HG03342 (cell line): ENCODE data around the gene WDFY3.
"Not testable (repeated sequence)": the region's sequence is repeated elsewhere in the genome, so short reads cannot be mapped to it uniquely, and the experiment has no call there.

Experiments
- ATAC-seq: cut with Tn5 transposase; IDR thresholded peaks from one replicate; pipeline ENCODE4 v1.9.1; 2021; ENCODE audit warnings: mild to moderate bottlenecking, moderate library complexity; ENCODE audit not compliant: unreplicated experiment

The WDFY3 gene

GRCh38 chr4:84857296-84857695 lies 109.2 kb downstream of the WDFY3 start:
- ATAC-seq, result no peak

DNA sequence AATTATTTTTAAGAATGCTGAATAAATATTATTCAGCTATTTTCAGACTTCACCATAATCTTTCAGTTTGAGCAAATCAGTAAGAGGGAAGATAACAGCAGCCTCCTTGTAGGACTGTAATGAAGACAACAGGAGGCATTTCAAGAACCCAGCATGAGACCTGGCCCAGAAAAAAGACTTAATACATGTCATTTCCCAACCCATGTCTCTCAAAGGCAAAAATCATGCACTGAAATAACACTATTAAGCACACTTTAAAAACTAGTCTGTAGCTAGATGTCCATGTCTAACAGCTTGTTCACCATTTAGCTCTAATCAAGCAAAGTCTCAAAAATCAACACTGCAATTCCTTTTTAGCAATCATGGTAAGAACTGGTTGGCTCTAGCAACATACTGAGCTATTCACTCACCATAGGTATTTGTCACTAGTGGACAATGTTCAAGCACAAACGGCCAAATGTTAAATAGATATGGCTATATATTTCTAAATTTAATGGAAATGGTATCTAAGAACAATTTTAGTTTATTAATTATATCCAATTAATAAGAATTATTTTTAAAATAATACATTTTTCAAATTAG lies 109.9 kb downstream of the WDFY3 start:
- ATAC-seq, result no peak

- no peak for ATAC-seq
Measured at GRCh38 chr4:84855774-84856173, 110.7 kb downstream of the WDFY3 start.

GRCh38 chr4:84852081-84852480 lies 114.4 kb downstream of the WDFY3 start:
- no peak for ATAC-seq

- no peak for ATAC-seq
Measured at GRCh38 chr4:84849051-84849640, 117.3 kb downstream of the WDFY3 start.

DNA sequence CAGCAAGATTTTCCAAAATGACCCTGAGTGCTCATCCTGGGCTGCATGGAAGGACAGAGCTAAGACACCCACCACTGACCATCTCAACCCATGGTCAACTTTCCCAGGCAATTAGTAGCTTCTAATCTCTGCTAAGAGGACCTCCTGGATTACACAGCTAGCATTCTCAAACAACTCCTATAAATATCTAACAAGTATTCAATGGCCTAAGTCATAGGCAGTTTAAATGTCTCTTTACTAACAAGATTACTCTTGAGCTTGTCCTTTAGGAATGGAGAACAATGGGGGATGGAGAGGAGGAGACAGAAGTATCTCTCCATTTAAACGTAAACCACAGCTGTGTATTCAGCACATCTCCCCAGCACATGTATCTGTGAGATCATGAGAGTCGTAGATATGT lies 118.1 kb downstream of the WDFY3 start:
- no peak for ATAC-seq

DNA sequence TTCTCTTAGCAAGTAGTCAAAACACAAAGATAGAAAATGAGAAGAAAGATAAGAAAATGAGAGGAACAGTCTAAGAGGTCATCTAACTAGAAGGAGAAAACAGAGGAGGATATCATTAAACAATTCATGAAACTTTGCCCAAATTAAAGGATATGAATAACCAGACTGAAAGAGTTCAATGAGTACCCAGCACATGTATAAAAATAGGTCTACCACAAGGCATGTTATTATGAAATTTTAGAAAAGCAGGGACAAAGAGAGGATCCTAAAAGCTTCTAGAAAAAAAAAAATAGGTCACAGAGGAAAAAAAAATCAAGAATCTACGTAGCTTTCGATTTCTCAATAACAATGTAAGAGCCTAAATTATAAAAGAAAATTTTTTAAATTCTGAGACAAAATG lies 118.5 kb downstream of the WDFY3 start:
- no peak for ATAC-seq

DNA sequence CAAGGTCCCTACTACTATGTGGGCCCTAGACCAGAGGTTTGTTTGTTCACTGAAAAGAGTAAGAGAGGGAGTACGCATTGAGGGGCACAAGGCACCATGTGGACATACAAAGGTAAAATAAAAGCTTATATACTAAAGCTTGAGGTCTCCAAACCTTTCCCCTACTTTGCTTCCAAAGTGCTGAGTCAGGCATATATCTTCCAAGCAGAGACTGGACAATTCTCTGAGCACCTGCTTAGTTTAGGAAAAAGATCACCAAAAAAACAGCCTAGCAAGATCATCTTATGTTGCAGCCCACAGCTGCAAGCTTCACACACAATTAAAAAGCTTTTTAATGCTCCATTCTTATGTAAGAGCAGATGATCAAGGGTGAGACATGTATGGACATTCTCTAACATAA lies 119.5 kb downstream of the WDFY3 start:
- no peak for ATAC-seq

DNA sequence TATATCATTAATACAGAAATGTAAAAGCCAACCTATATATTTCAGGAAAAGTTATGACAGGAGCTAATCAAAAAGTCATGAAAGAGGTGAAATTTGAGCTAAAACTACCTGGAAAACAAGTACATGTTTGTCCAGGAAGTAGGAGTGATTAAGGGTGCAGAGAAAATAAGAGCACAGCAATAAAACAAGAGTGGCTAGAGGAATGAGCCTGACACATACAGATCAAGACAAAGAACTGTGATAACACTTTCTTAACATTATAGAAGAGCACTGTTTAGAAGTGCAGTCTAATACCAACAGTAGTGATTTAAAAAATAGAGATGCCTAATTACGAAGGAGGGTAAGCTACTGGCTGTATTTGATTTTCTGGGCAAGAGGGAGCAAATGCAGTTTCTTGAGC lies 125.1 kb downstream of the WDFY3 start:
- no peak for ATAC-seq

DNA sequence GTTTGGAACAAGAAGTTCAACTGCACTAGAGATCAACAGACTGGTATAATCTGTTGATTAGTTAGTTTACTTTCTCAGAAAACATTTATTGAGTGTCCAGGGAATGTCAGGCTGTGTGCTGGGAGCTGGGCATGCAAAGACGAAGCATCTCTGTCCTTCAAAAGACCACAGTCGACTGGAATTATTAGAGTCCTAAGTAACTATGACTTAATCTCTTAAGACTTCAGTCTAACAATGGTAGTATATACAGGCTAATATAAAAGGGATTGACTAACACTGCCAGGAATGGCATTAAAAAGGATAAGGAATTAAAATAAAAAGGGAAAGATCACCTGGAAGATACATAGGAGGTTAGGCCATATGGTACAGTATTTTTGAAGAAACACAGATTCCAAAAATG lies 128.7 kb downstream of the WDFY3 start:
- ATAC-seq, result no peak

GRCh38 chr4:84829633-84830032 lies 136.9 kb downstream of the WDFY3 start:
- ATAC-seq, result not testable (repeated sequence)

DNA sequence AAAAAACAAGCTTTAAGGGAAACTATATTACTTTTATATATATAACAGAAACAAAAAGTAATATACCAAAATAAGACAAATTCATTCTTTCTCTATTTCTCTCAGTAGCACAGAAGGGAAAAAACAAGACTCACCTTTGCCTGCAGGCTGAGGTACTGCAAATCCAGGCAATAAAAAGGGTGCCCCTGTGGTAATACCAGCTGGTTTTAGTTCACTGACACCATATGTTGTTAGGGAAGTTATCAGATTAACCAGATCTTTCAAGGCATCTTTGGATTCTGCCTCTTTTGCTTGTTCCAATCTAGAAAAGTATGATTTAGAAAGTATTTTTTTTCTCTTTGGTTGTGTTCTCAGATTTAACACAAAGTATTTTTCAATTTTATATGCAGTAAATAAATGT lies 139.8 kb downstream of the WDFY3 start:
- ATAC-seq, result no peak

DNA sequence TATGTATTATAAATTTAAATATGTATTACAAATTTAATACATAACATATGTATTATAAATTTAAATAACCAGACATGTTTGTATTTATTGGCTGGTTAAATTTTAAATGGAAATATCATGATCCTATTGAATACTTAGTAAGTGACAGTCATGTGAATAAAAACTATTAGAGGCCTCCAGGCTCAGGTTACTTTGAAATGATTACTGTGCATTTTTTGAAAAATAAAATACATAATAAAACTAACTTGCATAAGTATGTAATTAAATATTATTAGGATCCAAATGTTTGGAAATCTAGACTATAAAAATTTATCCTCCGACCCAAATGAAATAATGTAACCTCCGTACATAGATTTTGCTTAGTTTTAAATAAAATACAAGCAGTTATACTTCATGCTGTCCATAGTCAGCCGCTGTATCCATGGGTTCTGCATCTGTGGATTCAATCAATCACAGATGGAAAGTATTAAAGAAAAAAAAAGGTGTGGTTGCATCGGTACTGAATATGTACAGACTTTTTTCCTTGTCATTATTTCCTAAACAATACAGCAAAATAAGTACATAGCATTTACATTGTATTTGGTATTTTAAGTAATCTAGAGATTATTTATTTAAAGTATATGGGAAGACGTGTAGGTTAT lies 140.7 kb downstream of the WDFY3 start:
- ATAC-seq, result no peak

- no peak for ATAC-seq
Measured at GRCh38 chr4:84821064-84821463, 145.4 kb downstream of the WDFY3 start.

DNA sequence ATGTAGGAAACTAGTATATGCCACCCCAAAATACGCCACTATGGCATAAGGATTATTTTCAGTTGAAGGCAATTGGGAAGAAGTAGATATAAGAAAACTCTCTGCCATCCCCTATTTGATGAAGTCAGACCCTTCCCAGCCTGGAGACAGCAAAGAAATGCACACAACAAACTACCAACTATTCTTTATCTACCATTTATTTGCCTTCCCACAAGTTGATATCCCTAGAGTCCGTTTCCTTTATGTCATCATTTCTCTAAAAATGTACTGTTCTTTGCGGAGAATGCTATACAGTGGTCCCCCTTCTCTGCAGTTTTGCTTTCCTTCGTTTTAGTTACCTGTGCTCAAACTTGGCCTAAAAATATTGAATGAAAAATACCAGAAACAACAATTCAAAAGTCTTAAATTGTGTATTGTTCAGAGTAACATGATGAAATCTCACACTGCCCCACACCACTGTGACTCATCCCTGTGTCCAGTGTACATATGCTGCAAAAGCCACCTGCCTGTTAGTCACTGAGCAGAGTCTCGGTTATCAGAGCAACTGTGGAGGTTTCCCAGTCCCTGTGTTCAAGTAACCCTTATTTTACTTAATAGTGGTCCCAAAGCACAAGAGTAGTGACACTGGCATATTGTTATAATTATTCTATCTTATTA lies 152.3 kb downstream of the WDFY3 start:
- no peak for ATAC-seq

DNA sequence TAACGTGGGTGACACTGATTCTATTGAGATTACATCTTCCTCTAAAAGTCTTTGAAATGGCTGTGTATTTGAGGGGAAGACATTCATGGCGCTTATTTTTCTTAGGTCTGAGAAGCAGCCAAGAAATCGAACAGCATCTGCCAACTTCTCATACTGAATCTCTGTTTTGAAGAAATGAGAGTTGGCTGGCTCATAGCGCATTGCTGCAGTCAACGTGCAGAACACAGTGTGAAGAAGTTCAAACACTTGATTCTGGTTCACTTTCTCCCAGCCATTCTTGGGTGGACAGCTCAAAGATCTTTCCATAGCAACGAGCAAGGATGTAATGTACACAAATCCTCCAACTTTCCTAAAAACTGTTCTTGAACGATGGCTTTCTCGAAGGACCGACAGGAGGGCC lies 156.5 kb downstream of the WDFY3 start:
- ATAC-seq, result no peak

DNA sequence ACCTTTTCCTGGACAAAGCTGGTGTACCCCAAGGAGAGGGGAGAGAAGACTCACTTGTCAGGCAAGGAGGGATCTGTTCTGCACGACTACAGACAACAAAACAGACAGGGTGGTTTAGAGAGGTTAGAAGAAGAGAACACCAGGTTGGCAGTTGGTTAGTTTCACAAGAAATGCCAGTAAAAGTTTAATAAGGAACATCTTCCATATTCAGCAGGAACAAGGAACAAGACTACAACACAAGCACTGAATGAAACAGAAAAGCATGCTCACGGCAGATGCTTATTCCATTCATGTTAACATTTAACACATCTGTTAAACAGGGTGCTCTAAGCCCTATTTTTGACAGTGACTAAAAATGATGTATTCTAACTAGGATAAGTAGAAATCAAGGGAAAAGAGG lies 158.2 kb downstream of the WDFY3 start:
- no peak for ATAC-seq

GRCh38 chr4:84806541-84806940 lies 159.9 kb downstream of the WDFY3 start:
- ATAC-seq, result not testable (repeated sequence)

GRCh38 chr4:84804136-84804535 lies 162.4 kb downstream of the WDFY3 start:
- ATAC-seq, result no peak

GRCh38 chr4:84803720-84804119 lies 162.8 kb downstream of the WDFY3 start:
- no peak for ATAC-seq

DNA sequence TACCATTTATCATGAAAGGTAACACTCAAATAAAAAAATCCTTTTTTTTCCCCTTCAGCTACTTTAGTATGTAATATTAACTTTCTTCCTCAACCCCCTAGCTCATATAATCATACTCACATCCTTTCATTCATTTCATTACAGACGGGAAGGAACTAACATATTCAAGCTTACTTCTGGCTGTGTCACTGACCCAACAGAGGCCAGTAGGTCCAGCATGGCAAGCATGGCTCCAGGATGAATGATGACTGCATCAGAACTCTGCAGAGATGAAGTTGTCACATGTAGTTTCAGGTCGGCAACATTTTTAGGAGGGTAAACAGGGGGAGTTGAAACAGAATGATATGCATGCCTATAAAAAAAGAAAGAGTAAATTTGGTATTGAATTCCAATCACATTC lies 163.4 kb downstream of the WDFY3 start:
- no peak for ATAC-seq

GRCh38 chr4:84800256-84800655 lies 166.2 kb downstream of the WDFY3 start:
- ATAC-seq, result no peak
